Peyer's patch (tissue), 4 donors: ENCODE data around the gene MCHR2. TPM values are rescaled to one million over a fixed set of nuclear protein-coding genes. Genes with fewer than 3 reads are reported as not detected.

ENCODE experiments used
- DNase-seq, 3 donors: peaks; one replicate each; pipeline ENCODE4 v3.0.0-alpha.2; 2017 to 2019
- H3K27ac ChIP-seq, 4 donors: fragments of 200-600 bp; sonication (generic); one replicate each; pipeline ENCODE4 v1.5.1; 2016 to 2019
- H3K27me3 ChIP-seq, 2 donors: fragments of 200-600 bp; sonication (generic); one replicate each; pipeline ENCODE4 v1.5.1; 2019
- H3K36me3 ChIP-seq, 3 donors: fragments of 200-600 bp; sonication (generic); one replicate each; pipeline ENCODE4 v1.5.1; 2016 to 2019
- H3K4me1 ChIP-seq, 4 donors: fragments of 200-600 bp; sonication (generic); one replicate each; pipeline ENCODE4 v1.5.1; 2016 to 2019
- H3K4me3 ChIP-seq, 4 donors: fragments of 200-600 bp; sonication (generic); 1 replicate in 3 of 4; 2 replicates in 1 of 4; pipeline ENCODE4 v1.5.1; 2016 to 2019; ENCODE audit warnings: mild to moderate bottlenecking in 1 of 4
- H3K9me3 ChIP-seq, 4 donors: fragments of 200-600 bp; sonication (generic); one replicate each; pipeline ENCODE4 v1.5.1; 2016 to 2019; ENCODE audit warnings: mild to moderate bottlenecking in 1 of 4
- POLR2A ChIP-seq, 2 donors: fragments of 450-650 bp; IDR thresholded peaks; one replicate each; pipeline ENCODE4 v1.5.1; 2017; ENCODE audit warnings: antibody characterized with exemption in 2 of 2, mild to moderate bottlenecking in 2 of 2, moderate library complexity in 2 of 2
- total RNA-seq, 4 donors: library from RNA; depleted of rRNA; stranded (reverse); fragments of >200 nt; gene quantifications; one replicate each; pipeline ENCODE4 v1.1.0, GENCODE V29; 2016
- TF ChIP-seq, protein P1 (sequence below), 6 experiments: fragments of 450-650 bp in 4 of 6; fragments of 200-600 bp in 2 of 6; sonication (generic) in 1 of 6; IDR thresholded peaks; one replicate each; pipeline ENCODE4 v1.5.1; 2017 to 2019; ENCODE audit warnings: antibody characterized with exemption in 6 of 6, mild to moderate bottlenecking in 3 of 6, moderate library complexity in 1 of 6

Gene MCHR2
- total RNA-seq, 4 donors from 2014 or later: not detected

DNA sequence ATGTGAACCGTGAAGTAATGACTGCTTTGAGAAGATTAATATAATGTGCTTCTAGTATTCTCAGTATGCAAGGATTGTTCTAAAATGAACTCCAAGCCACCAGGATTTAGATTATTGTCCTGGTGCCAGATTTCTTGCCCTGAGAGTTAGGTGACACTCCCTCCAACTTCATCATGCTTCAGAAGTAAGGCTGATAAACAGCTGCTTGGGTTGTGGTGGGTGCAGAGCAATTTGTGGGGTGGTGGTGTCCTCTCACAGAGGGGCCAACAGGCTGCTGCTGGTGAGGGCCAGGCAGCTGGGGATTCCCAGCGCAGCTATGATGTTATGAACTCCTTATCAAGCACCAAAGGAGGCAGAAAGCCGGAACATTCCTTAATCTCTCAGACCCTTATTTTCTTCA, 114.6 kb downstream of the MCHR2 start:
- H3K4me3 ChIP-seq: no peak overlapping the region
- H3K27me3 ChIP-seq: no peaks in the 10 kb centered on the region
- no peak for DNase-seq
- no peaks in the 10 kb centered on the region for H3K36me3 ChIP-seq
- H3K4me1 ChIP-seq: no peaks in the 10 kb centered on the region
- H3K27ac ChIP-seq: no peak overlapping the region
- H3K9me3 ChIP-seq: no peaks in the 10 kb centered on the region
- TF ChIP-seq POLR2A (IDR thresholded peaks at IDR 0.05): no peak
- TF ChIP-seq, protein P1, sequence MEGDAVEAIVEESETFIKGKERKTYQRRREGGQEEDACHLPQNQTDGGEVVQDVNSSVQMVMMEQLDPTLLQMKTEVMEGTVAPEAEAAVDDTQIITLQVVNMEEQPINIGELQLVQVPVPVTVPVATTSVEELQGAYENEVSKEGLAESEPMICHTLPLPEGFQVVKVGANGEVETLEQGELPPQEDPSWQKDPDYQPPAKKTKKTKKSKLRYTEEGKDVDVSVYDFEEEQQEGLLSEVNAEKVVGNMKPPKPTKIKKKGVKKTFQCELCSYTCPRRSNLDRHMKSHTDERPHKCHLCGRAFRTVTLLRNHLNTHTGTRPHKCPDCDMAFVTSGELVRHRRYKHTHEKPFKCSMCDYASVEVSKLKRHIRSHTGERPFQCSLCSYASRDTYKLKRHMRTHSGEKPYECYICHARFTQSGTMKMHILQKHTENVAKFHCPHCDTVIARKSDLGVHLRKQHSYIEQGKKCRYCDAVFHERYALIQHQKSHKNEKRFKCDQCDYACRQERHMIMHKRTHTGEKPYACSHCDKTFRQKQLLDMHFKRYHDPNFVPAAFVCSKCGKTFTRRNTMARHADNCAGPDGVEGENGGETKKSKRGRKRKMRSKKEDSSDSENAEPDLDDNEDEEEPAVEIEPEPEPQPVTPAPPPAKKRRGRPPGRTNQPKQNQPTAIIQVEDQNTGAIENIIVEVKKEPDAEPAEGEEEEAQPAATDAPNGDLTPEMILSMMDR (IDR thresholded peaks at IDR 0.05): no peak

DNA sequence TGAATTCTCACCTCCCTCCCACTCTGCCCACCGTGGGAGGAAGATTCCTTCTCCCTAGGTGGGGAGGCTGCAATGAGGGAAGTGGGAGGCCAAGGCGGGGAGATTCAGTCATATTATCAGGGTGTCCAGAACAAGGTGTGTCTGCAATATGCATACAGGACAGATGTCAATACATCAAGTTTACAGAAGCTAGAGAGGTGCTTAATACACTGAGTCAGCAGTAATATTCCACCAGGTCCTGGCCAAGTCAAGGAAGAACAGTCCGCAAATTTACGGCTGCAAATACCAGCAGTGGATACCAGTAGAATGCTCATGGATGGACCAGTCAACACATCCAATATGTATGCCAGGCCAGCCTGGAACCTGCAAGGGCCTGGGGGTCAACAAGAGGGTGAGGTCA, 119.0 kb downstream of the MCHR2 start:
- TF ChIP-seq, protein P1 (IDR thresholded peaks at IDR 0.05): no peak
- no peak for TF ChIP-seq POLR2A (IDR thresholded peaks at IDR 0.05)
- DNase-seq: no peak

DNA sequence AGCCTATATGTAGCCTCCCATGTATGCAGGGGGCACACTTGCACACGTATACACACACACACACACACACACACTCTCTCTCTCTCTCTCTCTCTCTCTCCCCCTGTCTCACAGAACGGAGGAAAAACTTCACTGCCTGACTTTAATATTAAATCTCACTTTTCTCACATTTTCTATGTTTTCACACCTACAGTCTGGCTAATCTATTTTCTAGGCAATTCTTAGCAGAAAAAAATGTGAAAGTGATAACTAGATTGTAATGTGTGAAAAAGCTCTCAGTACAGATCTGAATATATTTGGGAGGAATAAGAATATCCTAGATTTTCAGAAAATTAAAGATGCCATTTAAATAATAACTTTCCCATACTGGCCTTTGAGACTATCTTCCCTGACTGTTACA, 120.9 kb downstream of the MCHR2 start:
- Histone ChIP-seq H3K27me3 (no peaks in the 10 kb centered on the region), H3K4me3 (no peak overlapping the region), H3K27ac (no peak overlapping the region), H3K9me3 (no peaks in the 10 kb centered on the region), H3K4me1 (no peaks in the 10 kb centered on the region), H3K36me3 (no peaks in the 10 kb centered on the region)
- no peak for DNase-seq
- TF ChIP-seq, protein P1 (IDR thresholded peaks at IDR 0.05): no peak
- TF ChIP-seq POLR2A (IDR thresholded peaks at IDR 0.05): no peak

More for the DNA sequence above, 119.0 kb downstream of the MCHR2 start:
- Histone ChIP-seq H3K27ac (no peak overlapping the region), H3K36me3 (no peaks in the 10 kb centered on the region), H3K9me3 (no peaks in the 10 kb centered on the region), H3K27me3 (no peaks in the 10 kb centered on the region), H3K4me3 (no peak overlapping the region), H3K4me1 (no peaks in the 10 kb centered on the region)

DNA sequence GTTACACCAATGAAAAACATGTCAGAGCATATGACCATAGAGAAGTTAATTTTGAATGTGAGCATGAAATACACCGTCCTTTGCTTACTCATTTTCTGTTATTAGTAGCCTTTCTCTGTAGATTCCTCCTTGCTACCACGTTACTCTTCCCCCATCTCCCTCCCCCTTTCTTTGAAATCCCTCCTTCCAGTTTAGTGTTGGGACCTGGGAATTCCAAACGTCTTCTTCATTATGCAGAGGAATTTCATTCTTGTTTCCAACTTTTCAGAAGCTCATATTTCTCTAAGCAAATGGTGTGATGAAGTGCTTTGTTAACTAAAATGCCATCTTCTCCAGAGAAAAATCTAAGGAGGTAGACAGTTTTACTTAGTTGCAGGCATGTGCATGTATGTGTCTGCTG, 122.4 kb downstream of the MCHR2 start:
- Histone ChIP-seq H3K27ac (no peak overlapping the region), H3K4me1 (no peaks in the 10 kb centered on the region), H3K36me3 (no peaks in the 10 kb centered on the region), H3K9me3 (no peaks in the 10 kb centered on the region), H3K4me3 (no peak overlapping the region), H3K27me3 (no peaks in the 10 kb centered on the region)
- DNase-seq: no peak
- TF ChIP-seq, protein P1 (IDR thresholded peaks at IDR 0.05): no peak
- TF ChIP-seq POLR2A (IDR thresholded peaks at IDR 0.05): no peak
